Epithelial cell of esophagus (primary cell): ENCODE measurements around the gene EIF4E1B.

Experiments
- DNase-seq: peaks from one replicate; pipeline ENCODE4 v3.0.0; 2010; ENCODE audit warnings: low read depth
- H3K4me3 ChIP-seq: 2 replicates; pipeline ENCODE4 v1.5.1; 2011; ENCODE audit warnings: mild to moderate bottlenecking, low read length, control low read depth
- CTCF ChIP-seq: IDR thresholded peaks from 2 replicates; pipeline ENCODE4 v1.5.1; 2011; ENCODE audit warnings: low read depth, mild to moderate bottlenecking, low read length, control low read depth, inconsistent platforms; ENCODE audit not compliant: insufficient read depth; ENCODE audit errors: missing control alignments

The EIF4E1B gene

GRCh38 chr5:176629853-176630680 is at the start of gene EIF4E1B, which contains the start of gene SNCB:
TSS of gene EIF4E1B (plus strand) at chr5:176630675. CDS start at chr5:176642788, 12,113 bp downstream.
TSS of gene SNCB (minus strand) at chr5:176630534. CDS start at chr5:176629654, 880 bp downstream.
- H3K4me3 ChIP-seq, result no peak within 1 kb of the TSS
- peak; percentile 63 for DNase-seq

GRCh38 chr5:176581361-176581760 is 49.1 kb upstream of the EIF4E1B start:
- no peak for TF ChIP-seq CTCF
- H3K4me3 ChIP-seq, result no peak overlapping the region
- DNase-seq, result no peak

More at GRCh38 chr5:176629853-176630680, at the start of gene EIF4E1B, which contains the start of gene SNCB:
- TF ChIP-seq CTCF, result no peak

- DNase-seq, result no peak
- no peak overlapping the region for H3K4me3 ChIP-seq
- no peak for TF ChIP-seq CTCF
Measured at GRCh38 chr5:176583076-176583475, 47.4 kb upstream of the EIF4E1B start.

- TF ChIP-seq CTCF, result no peak
- DNase-seq, result no peak
- H3K4me3 ChIP-seq, result no peak overlapping the region
Measured at GRCh38 chr5:176587398-176587797, 43.1 kb upstream of the EIF4E1B start.

- no peak for DNase-seq
- no peak for TF ChIP-seq CTCF
Measured at GRCh38 chr5:176588297-176588696, 42.2 kb upstream of the EIF4E1B start.

GRCh38 chr5:176589039-176589769 is 41.3 kb upstream of the EIF4E1B start:
- DNase-seq, result no peak
- TF ChIP-seq CTCF, result no peak
- no peak overlapping the region for H3K4me3 ChIP-seq

More at GRCh38 chr5:176588297-176588696, 42.2 kb upstream of the EIF4E1B start:
- H3K4me3 ChIP-seq, result no peak overlapping the region
